Stimulated activated naive CD8-positive, alpha-beta T cell treated with anti-CD3 and anti-CD28 coated beads, Interleukin-15, Interleukin-2, amounts not matched to agents 100 ng/mL and 50 ng/mL, for 24 hours (primary cell): ENCODE data around the gene KCNS1.
"Not testable (repeated sequence)": the region's sequence is repeated elsewhere in the genome, so short reads cannot be mapped to it uniquely, and the experiment has no call there.

Experiments used
- H3K27ac Mint-ChIP-seq: one replicate; pipeline ENCODE4 v1.8.0; 2021; ENCODE audit warnings: mild to moderate bottlenecking, mixed read lengths
- H3K27me3 Mint-ChIP-seq: one replicate; pipeline ENCODE4 v1.8.0; 2021; ENCODE audit warnings: mixed read lengths
- H3K36me3 Mint-ChIP-seq: one replicate; pipeline ENCODE4 v1.8.0; 2021; ENCODE audit warnings: low read depth, mixed read lengths
- H3K4me1 Mint-ChIP-seq: one replicate; pipeline ENCODE4 v1.8.0; 2021; ENCODE audit warnings: low read depth, mixed read lengths
- H3K4me3 Mint-ChIP-seq: one replicate; pipeline ENCODE4 v1.8.0; 2021; ENCODE audit warnings: mild to moderate bottlenecking, mixed read lengths
- H3K9me3 Mint-ChIP-seq: one replicate; pipeline ENCODE4 v1.8.0; 2021; ENCODE audit warnings: mixed read lengths

The KCNS1 gene

GRCh38 chr20:45073221-45073620 lies 27.7 kb downstream of the KCNS1 start:
- H3K36me3 Mint-ChIP-seq: peaks cover 77% of the 10 kb centered on the region
- H3K27me3 Mint-ChIP-seq: no peaks in the 10 kb centered on the region
- no peaks in the 10 kb centered on the region for H3K9me3 Mint-ChIP-seq
- peak overlapping the region; percentile 53 for H3K27ac Mint-ChIP-seq
- H3K4me3 Mint-ChIP-seq: no peak overlapping the region
- H3K4me1 Mint-ChIP-seq: peaks cover 49% of the 10 kb centered on the region

DNA sequence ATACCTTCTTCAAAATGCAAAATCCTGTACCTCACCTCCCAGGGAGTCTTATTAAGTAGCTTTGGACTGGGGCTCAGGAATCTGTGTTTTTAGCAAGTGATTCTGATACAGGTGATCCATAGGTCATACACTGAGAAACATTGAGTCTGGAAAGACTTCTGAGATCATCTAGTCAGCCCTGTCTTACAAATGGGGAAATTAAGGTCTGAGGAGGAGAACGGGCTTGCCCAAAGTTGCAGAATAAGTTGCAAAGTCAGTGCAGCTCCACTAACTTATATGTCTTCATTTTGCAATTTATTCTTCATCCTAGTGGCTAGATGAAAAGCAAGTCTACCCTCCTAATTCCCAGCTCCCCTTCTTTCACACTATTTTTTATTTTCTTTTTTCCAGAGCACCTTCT lies 28.9 kb downstream of the KCNS1 start:
- Mint-ChIP-seq H3K4me1 (peaks cover 60% of the 10 kb centered on the region), H3K27me3 (no peaks in the 10 kb centered on the region), H3K9me3 (no peaks in the 10 kb centered on the region), H3K27ac (peak overlapping the region; percentile 61), H3K4me3 (no peak overlapping the region), H3K36me3 (peaks cover 81% of the 10 kb centered on the region)

GRCh38 chr20:45070932-45071632 lies 29.8 kb downstream of the KCNS1 start:
- H3K9me3 Mint-ChIP-seq: no peaks in the 10 kb centered on the region
- H3K36me3 Mint-ChIP-seq: peaks cover 81% of the 10 kb centered on the region
- peak overlapping the region; percentile 70 for H3K27ac Mint-ChIP-seq
- H3K4me3 Mint-ChIP-seq: no peak overlapping the region
- no peaks in the 10 kb centered on the region for H3K27me3 Mint-ChIP-seq
- H3K4me1 Mint-ChIP-seq: peaks cover 68% of the 10 kb centered on the region

- Mint-ChIP-seq H3K27ac (peak overlapping the region; percentile 56), H3K27me3 (no peaks in the 10 kb centered on the region), H3K36me3 (peaks cover 82% of the 10 kb centered on the region), H3K4me1 (peaks cover 85% of the 10 kb centered on the region), H3K4me3 (no peak overlapping the region), H3K9me3 (no peaks in the 10 kb centered on the region)
Observed at GRCh38 chr20:45069261-45069660, 31.7 kb downstream of the KCNS1 start.

GRCh38 chr20:45067558-45067957 lies 33.4 kb downstream of the KCNS1 start:
- Mint-ChIP-seq H3K9me3 (no peaks in the 10 kb centered on the region), H3K27ac (no peak overlapping the region), H3K36me3 (peaks cover 79% of the 10 kb centered on the region)

DNA sequence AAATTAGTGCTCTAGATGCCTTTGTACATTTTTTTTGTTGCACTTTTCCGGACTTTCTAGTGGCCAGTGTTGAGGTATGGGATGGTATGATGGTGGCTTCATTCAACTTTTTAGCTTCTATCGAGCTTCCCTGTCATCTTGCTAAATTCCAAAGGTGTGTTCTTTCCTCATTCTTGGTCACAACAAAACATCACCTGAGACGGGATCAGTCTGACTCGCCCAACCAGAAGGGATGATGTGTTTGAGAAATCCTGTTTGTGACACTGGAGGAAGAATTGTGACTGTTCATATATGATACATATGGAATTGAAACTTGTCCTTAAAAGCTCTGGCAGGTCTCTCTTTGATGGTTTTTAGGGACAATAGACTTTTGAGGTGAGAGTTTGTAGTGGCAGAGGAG lies 33.8 kb downstream of the KCNS1 start:
- Mint-ChIP-seq H3K36me3 (peaks cover 84% of the 10 kb centered on the region), H3K27me3 (no peaks in the 10 kb centered on the region), H3K27ac (peak overlapping the region; percentile 39), H3K4me3 (no peak overlapping the region), H3K9me3 (no peaks in the 10 kb centered on the region), H3K4me1 (peaks cover 83% of the 10 kb centered on the region)

More at GRCh38 chr20:45067558-45067957, 33.4 kb downstream of the KCNS1 start:
- Mint-ChIP-seq H3K27me3 (no peaks in the 10 kb centered on the region), H3K4me3 (no peak overlapping the region), H3K4me1 (peaks cover 84% of the 10 kb centered on the region)

DNA sequence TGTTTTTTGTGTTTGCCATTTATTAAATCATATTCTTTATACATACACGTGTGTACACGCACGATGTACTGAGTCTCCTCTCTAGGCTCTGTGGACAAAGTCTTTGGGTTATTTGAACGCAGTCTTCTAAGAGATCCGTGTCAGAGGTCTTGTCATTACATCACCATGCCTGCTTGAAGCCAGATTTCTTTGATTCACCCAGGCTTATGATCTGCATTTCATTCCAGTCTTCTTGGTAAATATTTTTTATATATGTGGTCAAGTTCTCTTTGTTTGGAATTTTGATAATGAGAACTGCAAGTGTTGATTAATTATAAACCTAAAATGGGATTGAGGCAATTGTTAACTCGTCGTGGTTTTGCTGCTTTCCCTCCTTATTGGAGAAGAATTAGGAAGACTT lies 34.6 kb downstream of the KCNS1 start:
- H3K27me3 Mint-ChIP-seq: no peaks in the 10 kb centered on the region
- no peaks in the 10 kb centered on the region for H3K9me3 Mint-ChIP-seq
- no peak overlapping the region for H3K27ac Mint-ChIP-seq
- peaks cover 84% of the 10 kb centered on the region for H3K4me1 Mint-ChIP-seq
- no peak overlapping the region for H3K4me3 Mint-ChIP-seq
- H3K36me3 Mint-ChIP-seq: peaks cover 86% of the 10 kb centered on the region

DNA sequence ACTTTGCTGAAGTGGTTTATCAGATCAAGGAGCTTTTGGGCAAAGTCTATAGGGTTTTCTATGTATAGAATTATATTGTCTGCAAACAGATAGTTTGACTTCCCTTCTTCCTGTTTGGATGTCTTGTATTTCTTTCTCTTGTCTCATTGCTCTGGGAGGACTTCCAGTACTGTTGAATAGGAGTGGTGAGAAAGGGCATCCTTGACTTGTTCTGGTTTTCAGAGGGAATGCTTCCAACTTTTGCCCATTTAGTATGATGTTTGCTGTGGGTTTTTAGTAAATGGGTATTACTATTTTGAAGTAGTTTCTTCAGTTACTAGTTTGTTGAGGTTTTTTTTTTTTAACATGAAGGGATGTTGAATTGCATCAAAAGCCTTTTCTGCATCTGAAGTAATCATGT lies 36.1 kb downstream of the KCNS1 start:
- no peaks in the 10 kb centered on the region for H3K9me3 Mint-ChIP-seq
- peaks cover 85% of the 10 kb centered on the region for H3K36me3 Mint-ChIP-seq
- H3K4me1 Mint-ChIP-seq: peaks cover 87% of the 10 kb centered on the region
- no peak overlapping the region for H3K4me3 Mint-ChIP-seq
- H3K27me3 Mint-ChIP-seq: no peaks in the 10 kb centered on the region
- peak overlapping the region; percentile 71 for H3K27ac Mint-ChIP-seq

DNA sequence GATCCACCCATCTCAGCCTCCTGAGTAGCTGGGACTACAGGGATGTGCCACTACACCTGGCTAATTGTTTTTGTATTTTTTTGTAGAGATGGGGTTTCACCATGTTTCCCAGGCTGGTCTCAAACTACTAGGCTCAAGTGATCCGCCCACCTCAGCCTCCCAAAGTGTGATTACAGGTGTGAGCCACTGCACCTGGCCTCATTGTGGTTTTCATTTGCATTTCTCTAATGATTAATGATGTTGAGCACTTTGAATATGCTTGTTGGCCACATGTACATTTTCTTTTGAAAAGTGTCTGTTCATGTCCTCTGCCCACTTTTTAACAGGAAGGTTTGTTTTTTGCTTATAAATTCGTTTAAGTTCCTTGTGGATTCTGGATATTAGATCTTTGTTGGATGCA lies 37.8 kb downstream of the KCNS1 start:
- peak overlapping the region; percentile 87 for H3K27ac Mint-ChIP-seq

DNA sequence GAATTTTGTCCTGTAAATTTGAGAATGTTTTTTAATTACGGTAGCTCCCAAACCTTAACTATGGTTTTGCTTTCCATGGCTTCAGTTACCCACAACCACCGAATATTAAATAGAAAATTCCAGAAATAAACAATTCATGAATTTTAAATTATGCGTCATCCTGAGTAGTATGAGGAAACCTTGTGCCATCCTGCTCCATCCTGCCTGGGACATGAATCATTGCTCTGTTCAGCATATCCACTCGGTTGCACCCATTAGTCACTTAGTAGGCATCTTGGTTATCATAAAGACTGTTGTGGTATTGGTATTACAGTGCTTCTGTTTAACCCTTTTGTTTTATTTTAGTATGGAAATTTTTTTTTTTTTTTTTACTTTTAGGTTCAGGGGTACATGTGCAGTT lies 39.7 kb downstream of the KCNS1 start:
- peaks cover 82% of the 10 kb centered on the region for H3K36me3 Mint-ChIP-seq
- no peak overlapping the region for H3K4me3 Mint-ChIP-seq
- no peaks in the 10 kb centered on the region for H3K27me3 Mint-ChIP-seq
- peak overlapping the region; percentile 21 for H3K27ac Mint-ChIP-seq
- peaks cover 83% of the 10 kb centered on the region for H3K4me1 Mint-ChIP-seq
- H3K9me3 Mint-ChIP-seq: no peaks in the 10 kb centered on the region

More for the DNA sequence above, 37.8 kb downstream of the KCNS1 start:
- H3K4me1 Mint-ChIP-seq: peaks cover 86% of the 10 kb centered on the region
- peak overlapping the region; percentile 33 for H3K4me3 Mint-ChIP-seq
- not testable (repeated sequence) for H3K9me3 Mint-ChIP-seq, H3K27me3 Mint-ChIP-seq
- peaks cover 85% of the 10 kb centered on the region for H3K36me3 Mint-ChIP-seq

- H3K9me3 Mint-ChIP-seq: no peaks in the 10 kb centered on the region
- H3K27me3 Mint-ChIP-seq: no peaks in the 10 kb centered on the region
- H3K4me3 Mint-ChIP-seq: no peak overlapping the region
- peaks cover 83% of the 10 kb centered on the region for H3K36me3 Mint-ChIP-seq
- peak overlapping the region; percentile 91 for H3K27ac Mint-ChIP-seq
- H3K4me1 Mint-ChIP-seq: peaks cover 87% of the 10 kb centered on the region
Observed at GRCh38 chr20:45060294-45060693, 40.6 kb downstream of the KCNS1 start.

- H3K4me1 Mint-ChIP-seq: peaks cover 87% of the 10 kb centered on the region
- no peaks in the 10 kb centered on the region for H3K9me3 Mint-ChIP-seq
- peak overlapping the region; percentile 64 for H3K27ac Mint-ChIP-seq
- H3K27me3 Mint-ChIP-seq: no peaks in the 10 kb centered on the region
- H3K36me3 Mint-ChIP-seq: peaks cover 83% of the 10 kb centered on the region
- peak overlapping the region; percentile 24 for H3K4me3 Mint-ChIP-seq
Observed at GRCh38 chr20:45059022-45059728, 41.8 kb downstream of the KCNS1 start.

- Mint-ChIP-seq H3K27me3 (no peaks in the 10 kb centered on the region), H3K27ac (peak overlapping the region; percentile 64), H3K36me3 (peaks cover 86% of the 10 kb centered on the region), H3K4me3 (no peak overlapping the region), H3K9me3 (no peaks in the 10 kb centered on the region), H3K4me1 (peaks cover 89% of the 10 kb centered on the region)
Observed at GRCh38 chr20:45058168-45058850, 42.6 kb downstream of the KCNS1 start.

DNA sequence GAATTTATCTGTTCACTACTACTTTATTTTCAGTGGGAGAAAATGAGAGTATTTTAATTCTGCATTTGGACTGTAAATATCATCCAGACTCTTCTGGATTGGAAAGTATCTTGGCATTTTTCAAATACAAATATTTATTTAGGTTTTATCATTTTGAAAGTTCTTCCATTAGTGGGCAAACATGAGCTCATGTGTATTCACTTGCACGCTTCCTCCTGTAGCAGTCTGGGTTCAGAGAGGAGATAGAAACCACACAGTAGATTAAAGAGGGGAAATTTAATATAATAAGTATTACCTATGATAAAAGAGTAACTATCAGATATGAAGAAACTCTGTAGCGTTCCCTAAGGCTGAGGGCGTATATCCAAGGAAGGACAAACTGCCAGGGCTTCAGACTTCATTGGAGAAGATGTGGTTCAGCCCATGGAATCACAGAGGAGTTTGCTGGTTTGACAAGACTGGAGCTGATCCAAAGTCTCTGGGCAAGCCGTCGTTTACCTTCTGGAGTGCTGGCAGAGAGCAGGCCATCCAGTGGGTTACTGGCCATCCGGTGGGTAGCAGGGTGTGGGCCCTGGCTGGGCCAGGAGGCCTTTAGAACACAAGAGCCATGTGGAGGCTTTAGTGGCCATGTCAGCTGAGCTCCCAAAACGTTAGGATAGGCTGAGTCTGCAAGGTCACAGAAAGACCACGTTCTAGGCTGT lies 44.3 kb downstream of the KCNS1 start:
- Mint-ChIP-seq H3K27me3 (no peaks in the 10 kb centered on the region), H3K4me1 (peaks cover 95% of the 10 kb centered on the region), H3K4me3 (no peak overlapping the region), H3K27ac (no peak overlapping the region), H3K9me3 (no peaks in the 10 kb centered on the region), H3K36me3 (peaks cover 89% of the 10 kb centered on the region)

DNA sequence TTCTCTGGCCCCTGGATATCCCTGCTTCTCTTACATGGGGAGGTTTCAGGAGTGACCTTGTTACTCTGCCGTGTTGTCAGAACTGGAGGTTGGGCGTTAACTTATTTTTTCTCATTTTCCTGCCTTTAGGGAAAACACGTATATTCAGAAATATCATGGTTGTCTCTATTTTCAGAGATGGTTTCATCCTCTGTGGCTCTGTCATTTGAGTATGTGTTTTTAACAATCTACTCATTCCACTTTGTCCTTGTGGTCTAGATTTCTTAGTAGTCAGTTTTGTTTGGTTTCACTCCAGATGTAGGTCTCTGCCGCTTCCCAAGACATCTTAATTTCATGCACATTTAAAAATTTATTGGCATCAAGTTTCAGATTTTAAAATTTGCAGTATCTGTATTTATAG lies 45.9 kb downstream of the KCNS1 start:
- Mint-ChIP-seq H3K36me3 (peaks cover 81% of the 10 kb centered on the region), H3K27me3 (no peaks in the 10 kb centered on the region), H3K9me3 (no peaks in the 10 kb centered on the region), H3K4me1 (peaks cover 90% of the 10 kb centered on the region), H3K27ac (peak overlapping the region; percentile 72), H3K4me3 (no peak overlapping the region)
